Right cardiac atrium (tissue), 5 donors: Measurements from ENCODE around the gene SH3YL1. TPM values are rescaled to one million over a fixed set of nuclear protein-coding genes. Genes with fewer than 3 reads are reported as not detected.
A peak's percentile ranks its signal among the peaks of the same experiment; 100 is the strongest.

Experiments used
- ATAC-seq, 2 donors: fragments of 200-7000 bp; cut with Tn5 transposase; one replicate each; pipeline versions ENCODE4 v1.8.0 to v1.9.1; 2020; ENCODE audit warnings: moderate library complexity in 2 of 2, mild to moderate bottlenecking in 1 of 2
- DNase-seq, 3 donors: peaks; one replicate each; pipeline ENCODE4 v3.0.0-alpha.2; 2020
- H3K27ac ChIP-seq: one replicate; pipeline ENCODE4 v1.5.1; 2013; ENCODE audit warnings: mild to moderate bottlenecking, low read length, control low read depth, moderate library complexity
- H3K27me3 ChIP-seq: one replicate; pipeline ENCODE4 v1.6.1; 2013; ENCODE audit not compliant: control insufficient read depth, insufficient read depth
- H3K4me1 ChIP-seq: one replicate; pipeline ENCODE4 v1.6.1; 2013; ENCODE audit warnings: low read length; ENCODE audit not compliant: control insufficient read depth, insufficient read depth
- H3K4me3 ChIP-seq: one replicate; pipeline ENCODE4 v1.5.1; 2013; ENCODE audit warnings: low read length, control low read depth
- H3K9me3 ChIP-seq: one replicate; pipeline ENCODE4 v1.6.1; 2013; ENCODE audit warnings: low read length; ENCODE audit not compliant: control insufficient read depth
- WGBS: extraction: QIAGEN DNeasy Blood & Tissue Kit; methylation state at CpG from one replicate; pipeline ENCODE4 v1.1.7; 2013; 5-methylcytosine and 5-hydroxymethylcytosine counted together
- intact Hi-C, 4 donors: fragments of 100-400 bp; cut with DNase I; formaldehyde crosslinking; loops; one replicate each; pipeline versions ENCODE4 v1.11.0 to v1.14.0; 2022 to 2023
- polyA plus RNA-seq: library from polyadenylated mRNA; stranded (reverse); fragments of 200-250 nt; gene quantifications from one replicate; pipeline ENCODE4 v1.2.3, GENCODE V29; 2013
- total RNA-seq, 4 donors: library from RNA; stranded (reverse); fragmentation: NEBNext Ultra II Directional; extraction: Animal tissue kit (Norgen Biotek cat#: 25700); gene quantifications; one replicate each; pipeline ENCODE4 v1.2.1, GENCODE V29; 2021
- donor health status: healthy with polysubstance abuse.
- donor health status: DM: no; HTN: yes; CAD: no.
- donor health status: DM: no; HTN: no; CAD: no.
- donor health status: DM: no; HTN: yes; CAD: no; lungs with severe emphysema.
- donor health status: DM: yes; HTN: yes; CAD: no.

The SH3YL1 gene
- total and polyA plus RNA-seq, 5 donors: 11.8 to 19.2 (median 16.3) TPM

DNA sequence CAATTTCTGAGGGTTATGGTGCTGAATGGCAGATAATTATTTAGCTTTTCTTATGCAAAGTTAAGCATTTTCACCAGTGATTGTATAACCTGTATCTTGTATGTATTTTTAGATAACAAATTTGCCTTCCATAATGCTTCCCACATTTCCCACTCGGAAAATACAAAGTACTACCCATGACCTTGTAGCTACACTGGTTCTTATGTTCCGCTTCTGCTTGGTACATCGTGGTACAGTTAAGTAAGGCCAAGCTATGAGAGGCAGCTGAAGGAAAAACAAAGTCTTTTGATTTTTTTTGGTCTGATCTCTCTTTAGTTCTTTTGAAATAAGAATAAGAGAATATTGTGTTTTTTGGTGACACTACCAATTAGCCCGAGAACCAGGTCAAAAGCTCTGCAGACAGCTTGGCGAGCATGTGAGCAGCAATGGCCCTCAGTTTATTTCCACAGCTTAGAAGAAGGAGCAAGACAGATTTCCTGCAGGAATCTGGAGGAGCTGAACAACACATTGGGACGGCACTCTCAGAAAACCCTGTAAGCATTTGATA is 26.8 kb downstream of the SH3YL1 start:
- no peak overlapping the region for H3K27ac ChIP-seq
- no peaks in the 10 kb centered on the region for H3K27me3 ChIP-seq
- DNase-seq: no peak
- WGBS: 93% methylated on average over 6 of the region's 6 CpGs
- intact Hi-C loops: no loop called here
- H3K4me1 ChIP-seq: no peaks in the 10 kb centered on the region
- H3K9me3 ChIP-seq: no peaks in the 10 kb centered on the region
- H3K4me3 ChIP-seq: no peak overlapping the region
- ATAC-seq: no peak

DNA sequence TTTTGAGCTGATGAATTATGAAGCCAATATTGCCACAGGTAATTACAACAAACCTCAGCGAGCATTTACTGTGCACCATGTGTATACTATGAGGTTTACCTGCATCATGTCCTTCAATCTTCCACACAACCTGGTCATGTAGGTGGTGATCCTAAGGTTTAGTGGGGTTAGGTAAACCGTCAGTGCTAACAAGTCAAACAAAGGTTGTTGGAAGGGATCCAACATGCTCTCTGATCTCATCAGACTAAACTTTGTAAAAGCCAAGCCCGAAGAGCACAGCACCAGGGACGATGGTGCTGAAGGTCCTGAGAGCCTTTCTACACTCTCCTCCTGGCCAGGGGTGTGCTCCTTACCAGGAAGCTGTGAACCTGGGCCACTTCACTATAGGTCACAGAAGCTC is 29.4 kb downstream of the SH3YL1 start:
- no peak overlapping the region for H3K27ac ChIP-seq
- no peak for DNase-seq
- H3K9me3 ChIP-seq: no peaks in the 10 kb centered on the region
- no peaks in the 10 kb centered on the region for H3K4me1 ChIP-seq
- no peak overlapping the region for H3K4me3 ChIP-seq
- no peaks in the 10 kb centered on the region for H3K27me3 ChIP-seq
- ATAC-seq: no peak
- WGBS: 96% methylated on average over 4 of the region's 4 CpGs
- intact Hi-C loops: no loop called here

DNA sequence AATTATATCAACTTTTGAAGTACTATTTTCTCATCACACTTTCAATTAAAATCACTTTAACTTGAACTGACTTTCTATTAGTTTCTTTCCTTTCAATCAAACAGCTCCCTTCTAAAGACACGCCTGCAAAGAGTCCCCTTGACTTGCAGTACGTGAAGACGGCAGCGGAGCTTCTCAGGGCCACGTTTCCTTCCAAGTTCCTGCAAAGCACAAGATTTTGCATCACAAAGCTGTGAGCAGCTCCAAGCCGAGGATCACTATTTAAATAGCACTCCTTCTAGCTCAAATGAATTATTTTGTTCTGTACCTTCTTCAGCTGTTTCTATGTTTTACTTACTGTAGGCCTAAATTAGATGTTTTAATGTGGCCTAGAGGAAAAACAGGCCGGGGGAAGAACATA is 30.8 kb downstream of the SH3YL1 start:
- Histone ChIP-seq H3K4me1 (no peaks in the 10 kb centered on the region), H3K27me3 (no peaks in the 10 kb centered on the region), H3K27ac (no peak overlapping the region), H3K9me3 (no peaks in the 10 kb centered on the region), H3K4me3 (no peak overlapping the region)
- DNase-seq (no peak), ATAC-seq (no peak)
- WGBS: 76% methylated on average over 7 of the region's 7 CpGs
- intact Hi-C loops: no loop called here

DNA sequence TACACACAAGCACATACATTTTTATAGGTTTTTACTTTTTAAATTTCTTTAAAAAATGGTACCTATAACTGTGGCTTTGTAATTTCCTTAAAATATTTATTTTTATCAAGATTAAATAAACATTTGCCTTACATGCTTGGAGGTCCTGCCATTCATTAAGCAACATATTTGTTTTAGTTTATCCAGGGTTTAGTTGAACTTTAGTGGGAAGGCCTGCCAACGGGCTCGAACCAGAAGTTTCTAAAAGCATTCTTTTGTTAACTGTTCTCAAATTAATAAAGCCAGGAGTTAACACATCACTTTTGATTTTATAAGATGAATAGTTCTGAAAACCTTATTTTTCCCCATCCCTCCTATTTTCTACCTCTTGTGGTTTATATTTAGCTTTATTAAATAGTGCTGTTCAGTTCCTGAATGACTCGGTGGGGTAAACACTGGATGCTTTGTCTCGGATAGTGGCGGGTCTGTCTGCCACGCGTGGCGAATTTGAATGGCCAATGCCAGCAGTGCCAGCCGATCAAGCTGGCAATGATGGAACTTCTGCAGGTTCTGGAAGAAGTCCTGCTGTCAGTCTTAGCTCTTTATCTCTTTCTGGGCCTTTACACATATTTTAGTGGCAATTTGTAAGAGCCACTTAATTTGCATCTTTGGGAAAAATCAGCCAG is 32.2 kb downstream of the SH3YL1 start:
- DNase-seq: no peak
- 84% methylated on average over 9 of the region's 9 CpGs for WGBS
- intact Hi-C loops: no loop called here

DNA sequence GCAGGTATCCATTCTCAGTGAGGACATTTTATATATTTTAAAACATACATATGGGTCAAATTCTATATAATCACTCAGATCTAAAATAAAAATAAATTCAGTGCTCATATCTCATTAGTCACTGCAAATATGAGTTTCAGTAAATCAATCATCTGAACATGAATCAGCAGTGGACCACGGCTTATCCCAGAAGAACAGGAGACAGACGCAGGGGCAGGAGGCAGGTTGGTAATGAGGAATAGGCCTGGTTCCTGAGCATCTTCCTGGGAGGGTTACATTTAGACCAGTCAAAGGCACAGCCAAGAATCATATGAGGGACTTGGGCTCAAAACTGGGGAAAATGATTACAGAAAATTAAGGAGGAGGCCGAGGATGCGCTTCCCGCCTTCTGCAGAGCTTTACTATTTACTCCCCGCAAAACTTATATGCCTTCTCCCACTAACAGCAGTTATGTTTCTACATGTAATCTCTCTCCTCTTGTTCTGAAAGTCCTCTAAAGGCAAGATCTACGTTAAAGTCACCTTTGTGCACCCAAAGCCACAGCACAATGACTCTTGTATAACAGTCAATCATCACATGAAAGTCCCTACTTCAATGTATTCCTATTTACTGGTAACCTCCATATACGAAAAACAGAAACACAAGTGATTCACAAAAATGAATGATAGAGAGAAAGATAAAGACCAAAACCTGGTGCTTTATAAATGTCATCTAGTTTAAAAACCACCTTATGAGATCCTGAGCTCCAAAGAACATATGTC is 35.1 kb downstream of the SH3YL1 start:
- no peak overlapping the region for H3K27ac ChIP-seq
- H3K9me3 ChIP-seq: no peaks in the 10 kb centered on the region
- ATAC-seq (no peak), DNase-seq (no peak)
- no peaks in the 10 kb centered on the region for H3K27me3 ChIP-seq
- H3K4me1 ChIP-seq: no peaks in the 10 kb centered on the region
- no peak overlapping the region for H3K4me3 ChIP-seq
- WGBS: 96% methylated on average over 8 of the region's 8 CpGs
- intact Hi-C loops: no loop called here

More for the DNA sequence above, 32.2 kb downstream of the SH3YL1 start:
- Histone ChIP-seq H3K4me3 (no peak overlapping the region), H3K4me1 (no peaks in the 10 kb centered on the region), H3K27ac (no peak overlapping the region), H3K9me3 (no peaks in the 10 kb centered on the region), H3K27me3 (no peaks in the 10 kb centered on the region)
- no peak for ATAC-seq

DNA sequence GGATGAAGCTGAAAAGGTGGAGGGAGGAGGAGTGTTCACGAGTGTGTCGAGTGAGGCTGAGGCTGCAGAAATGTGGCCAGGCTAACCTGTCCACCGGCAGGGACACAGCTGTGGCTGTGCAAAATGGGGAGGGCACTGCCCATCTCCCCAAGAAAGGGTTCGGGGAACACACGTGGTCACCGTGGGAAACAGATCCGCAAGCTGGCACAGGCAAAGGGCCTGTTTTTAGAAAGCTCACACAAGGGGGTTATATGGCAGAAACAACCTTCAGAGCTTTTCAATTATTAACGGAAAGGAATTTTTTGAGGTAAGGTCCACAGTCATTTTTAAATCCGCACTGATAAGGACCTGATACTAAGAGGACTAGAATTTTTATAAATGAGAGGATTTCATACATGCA is 35.7 kb downstream of the SH3YL1 start:
- Histone ChIP-seq H3K9me3 (no peaks in the 10 kb centered on the region), H3K4me1 (no peaks in the 10 kb centered on the region), H3K27ac (no peak overlapping the region), H3K27me3 (no peaks in the 10 kb centered on the region), H3K4me3 (no peak overlapping the region)
- WGBS: 96% methylated on average over 9 of the region's 9 CpGs
- intact Hi-C loops: no loop called here
- ATAC-seq: no peak
- no peak for DNase-seq

DNA sequence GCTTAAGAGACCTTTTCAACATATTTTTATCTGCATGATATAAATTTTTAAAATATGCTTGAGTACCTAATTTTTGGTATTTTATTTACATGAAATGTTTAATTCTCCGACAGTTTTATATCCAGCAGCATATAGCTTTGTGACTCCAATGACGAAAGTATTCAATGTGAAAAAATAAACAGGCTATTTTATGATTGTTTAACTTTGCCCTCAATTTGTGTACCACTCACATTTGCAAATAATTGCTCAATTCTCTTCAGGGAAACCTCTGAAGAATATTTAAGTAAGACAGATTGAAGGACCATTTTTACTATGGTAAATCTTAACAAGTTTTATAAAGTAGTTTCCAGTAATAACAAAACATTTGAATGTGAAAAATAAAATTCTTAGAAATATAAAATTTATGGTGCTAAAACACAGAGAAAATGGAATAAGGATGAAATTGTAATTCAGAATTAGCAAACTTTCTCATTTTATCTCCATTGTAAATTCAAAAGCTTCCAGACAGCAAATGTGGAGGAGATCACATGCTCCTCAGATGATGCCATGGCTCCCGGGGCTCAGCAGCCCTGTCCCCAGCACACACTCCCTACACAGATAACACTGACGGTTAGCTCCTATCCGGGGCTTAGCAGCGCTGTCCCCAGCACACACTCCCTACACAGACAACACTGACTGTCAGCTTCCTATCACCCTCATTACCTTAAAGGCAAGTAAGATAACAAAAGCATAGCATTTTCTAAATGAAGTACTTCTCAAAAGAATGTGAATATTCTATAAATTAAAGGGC is 39.7 kb downstream of the SH3YL1 start:
- H3K4me1 ChIP-seq: no peaks in the 10 kb centered on the region
- no peaks in the 10 kb centered on the region for H3K9me3 ChIP-seq
- 82% methylated on average over 6 of the region's 6 CpGs for WGBS
- no peaks in the 10 kb centered on the region for H3K27me3 ChIP-seq
- no peak overlapping the region for H3K27ac ChIP-seq
- ATAC-seq: peak in 1 of 2 donors; percentile 51
- no peak overlapping the region for H3K4me3 ChIP-seq
- intact Hi-C loops: no loop called here
- DNase-seq: no peak

DNA sequence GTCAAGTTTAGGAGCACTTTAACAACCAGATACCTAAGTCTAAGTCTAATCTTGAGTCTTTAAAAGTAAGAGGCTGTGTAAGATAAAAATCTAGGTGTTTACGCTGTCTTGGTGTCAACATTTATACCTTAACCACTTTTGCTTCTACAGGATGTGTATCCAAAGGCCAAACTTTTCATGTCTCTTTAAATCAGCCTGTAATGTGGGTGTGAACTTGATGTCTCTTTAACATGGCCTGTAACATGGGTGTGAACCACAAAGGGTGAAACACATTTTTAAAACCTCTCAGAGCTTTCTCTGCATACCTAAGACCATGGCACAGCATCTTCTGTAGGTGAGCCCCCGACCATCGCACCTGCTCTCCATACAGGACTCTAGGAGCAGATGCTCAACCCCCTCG is 40.4 kb downstream of the SH3YL1 start:
- no peak for ATAC-seq
- WGBS: 94% methylated on average over 4 of the region's 4 CpGs
- no peak overlapping the region for H3K27ac ChIP-seq
- no peak overlapping the region for H3K4me3 ChIP-seq
- no peak for DNase-seq
- no peaks in the 10 kb centered on the region for H3K27me3 ChIP-seq
- no peaks in the 10 kb centered on the region for H3K4me1 ChIP-seq
- H3K9me3 ChIP-seq: no peaks in the 10 kb centered on the region
- intact Hi-C loops: no loop called here

DNA sequence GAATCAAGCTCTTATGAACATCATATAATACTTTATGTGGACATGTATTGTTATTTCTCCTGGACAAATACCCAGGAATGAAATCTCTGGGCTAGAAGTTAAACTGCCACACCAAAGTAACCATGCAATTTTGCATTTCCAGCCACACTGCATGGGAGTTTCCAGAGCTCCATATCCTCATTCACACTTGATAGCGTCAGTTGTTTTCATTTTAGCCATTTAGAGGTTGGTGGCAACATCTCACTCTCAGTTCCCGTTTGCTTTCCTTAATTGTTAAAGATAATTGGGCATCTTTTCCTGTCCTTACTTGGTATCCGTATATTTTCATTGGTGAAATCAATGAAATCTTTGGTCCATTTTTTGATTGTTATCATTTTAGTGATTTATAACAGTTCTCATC is 47.8 kb downstream of the SH3YL1 start:
- no peak for ATAC-seq
- 87% methylated on average over 3 of the region's 3 CpGs for WGBS
- H3K27ac ChIP-seq: no peak overlapping the region

DNA sequence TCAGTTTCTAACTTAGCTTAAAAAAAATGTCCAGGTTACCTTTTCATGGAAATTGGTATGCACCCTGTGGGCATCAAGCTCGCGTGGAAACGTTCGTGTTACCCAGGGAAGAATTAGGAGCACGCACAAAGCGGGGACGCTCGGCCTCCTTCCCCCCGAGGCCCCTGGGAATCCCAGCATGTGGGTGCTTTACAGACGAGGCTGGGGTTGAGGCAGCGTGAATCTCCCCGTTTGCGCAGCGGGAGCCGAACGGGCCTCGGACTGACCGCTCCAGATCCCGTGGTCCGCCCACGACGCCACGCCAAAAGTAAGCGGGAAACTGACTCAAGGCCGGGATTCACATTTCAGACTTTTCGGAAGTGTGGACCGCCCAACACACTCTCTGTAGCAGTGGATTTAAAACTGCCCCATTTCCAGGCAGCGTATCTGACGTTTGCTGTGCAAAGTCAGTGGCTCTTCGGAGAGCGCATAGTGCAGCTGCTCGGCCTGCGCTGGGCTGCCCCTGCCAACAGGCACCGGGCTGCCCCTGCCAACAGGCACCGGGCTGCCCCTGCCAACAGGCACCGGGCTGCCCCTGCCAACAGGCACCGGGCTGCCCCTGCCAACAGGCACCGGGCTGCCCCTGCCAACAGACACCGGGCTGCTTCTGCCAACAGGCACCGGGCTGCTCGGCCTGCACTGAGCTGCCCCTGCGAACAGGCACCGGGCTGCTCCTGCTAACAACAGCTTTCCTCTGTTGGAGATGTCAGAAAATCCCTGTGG is 49.7 kb downstream of the SH3YL1 start:
- DNase-seq: peak in 2 of 3 donors; percentile 67 to 69
- ATAC-seq: peak in 1 of 2 donors; percentile 89
- Histone ChIP-seq H3K4me3 (no peak overlapping the region), H3K27ac (no peak overlapping the region), H3K27me3 (no peaks in the 10 kb centered on the region), H3K9me3 (no peaks in the 10 kb centered on the region), H3K4me1 (no peaks in the 10 kb centered on the region)
- intact Hi-C loops: no loop called here
- 86% methylated on average over 43 of the region's 43 CpGs for WGBS

More for the DNA sequence above, 47.8 kb downstream of the SH3YL1 start:
- Histone ChIP-seq H3K4me3 (no peak overlapping the region), H3K4me1 (no peaks in the 10 kb centered on the region), H3K27me3 (no peaks in the 10 kb centered on the region), H3K9me3 (no peaks in the 10 kb centered on the region)
- intact Hi-C loops: no loop called here
- no peak for DNase-seq
